Neural cell (in vitro differentiated cells): ENCODE results near the gene ATF6.

Experiments
- EP300 ChIP-seq: fragments of 450-650 bp; conservative IDR thresholded peaks from 2 replicates; pipeline ENCODE4 v1.6.1; 2014; ENCODE audit warnings: antibody characterized with exemption, mild to moderate bottlenecking, moderate library complexity; ENCODE audit not compliant: poor library complexity, severe bottlenecking
- EZH2 ChIP-seq: fragments of 200-600, 300-800 bp; shearing (Covaris generic), sonication (generic); IDR thresholded peaks from 2 replicates; pipeline ENCODE4 v1.6.1; 2014; ENCODE audit warnings: antibody characterized with exemption, low read length, borderline replicate concordance, mild to moderate bottlenecking; ENCODE audit not compliant: insufficient read depth, poor library complexity, severe bottlenecking
- MXI1 ChIP-seq: fragments of 450-650 bp; conservative IDR thresholded peaks from 2 replicates; pipeline ENCODE4 v1.6.1; 2014; ENCODE audit warnings: antibody characterized with exemption, mild to moderate bottlenecking; ENCODE audit not compliant: poor library complexity, severe bottlenecking
- POLR2AphosphoS5 ChIP-seq: IDR thresholded peaks from 2 replicates; pipeline ENCODE4 v1.6.1; 2012
- SMC3 ChIP-seq: fragments of 450-650 bp; conservative IDR thresholded peaks from 2 replicates; pipeline ENCODE4 v1.6.1; 2014; ENCODE audit warnings: antibody characterized with exemption, mild to moderate bottlenecking, moderate library complexity; ENCODE audit not compliant: poor library complexity
- TAF1 ChIP-seq: IDR thresholded peaks from 2 replicates; pipeline ENCODE4 v1.6.1; 2012; ENCODE audit warnings: low read depth
- TF ChIP-seq, protein P1 (sequence below): fragments of 450-650 bp; IDR thresholded peaks from 2 replicates; pipeline ENCODE4 v1.5.1; 2014; ENCODE audit warnings: antibody characterized with exemption, mild to moderate bottlenecking, moderate library complexity; ENCODE audit not compliant: poor library complexity, severe bottlenecking
- TF ChIP-seq, protein P2 (sequence below): IDR thresholded peaks from 2 replicates; pipeline ENCODE4 v1.6.1; 2012; ENCODE audit warnings: borderline replicate concordance

DNA sequence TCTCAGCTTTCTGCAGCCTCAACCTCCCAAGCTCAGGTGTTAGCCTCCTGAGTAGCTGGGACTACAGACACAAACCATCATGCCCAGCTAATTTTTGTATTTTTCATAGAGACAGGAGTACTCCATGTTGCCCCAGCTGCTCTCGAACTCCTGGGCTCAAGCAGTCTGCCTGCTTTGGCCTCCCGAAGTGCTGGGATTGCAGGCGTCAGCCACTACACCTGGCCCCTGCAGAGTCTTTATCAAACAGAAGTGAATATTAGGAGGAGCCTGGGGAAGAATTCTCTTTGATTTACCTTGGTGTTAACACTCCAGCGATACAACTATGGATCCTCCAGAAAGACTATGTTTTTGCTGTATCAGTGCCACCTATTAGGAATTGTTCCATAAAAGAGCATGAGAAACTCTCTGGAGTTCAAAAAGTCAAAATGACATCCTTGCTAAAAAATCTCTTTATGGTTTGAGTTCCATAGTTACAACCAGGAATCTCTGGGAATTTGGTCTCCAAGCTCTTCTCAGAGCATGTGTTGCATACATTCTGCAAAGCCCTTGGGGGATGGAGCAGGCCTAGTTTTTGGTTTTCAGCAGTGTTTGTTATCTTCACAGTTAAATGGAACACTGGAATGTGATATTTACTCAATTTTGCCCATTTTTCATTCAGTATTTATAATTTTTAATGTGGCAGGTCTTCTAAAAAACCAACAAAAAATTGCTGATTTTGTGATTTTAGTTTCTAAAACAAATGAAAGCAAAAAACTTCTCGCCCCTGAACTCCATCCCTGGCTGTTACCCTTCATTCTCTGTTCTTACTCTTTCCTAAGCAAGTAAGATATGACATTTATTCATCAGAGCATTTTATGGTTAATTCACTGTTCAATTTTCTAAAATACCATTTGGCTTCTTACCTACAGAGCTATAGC, 180.2 kb downstream of the ATF6 start:
- TF ChIP-seq, protein P1, sequence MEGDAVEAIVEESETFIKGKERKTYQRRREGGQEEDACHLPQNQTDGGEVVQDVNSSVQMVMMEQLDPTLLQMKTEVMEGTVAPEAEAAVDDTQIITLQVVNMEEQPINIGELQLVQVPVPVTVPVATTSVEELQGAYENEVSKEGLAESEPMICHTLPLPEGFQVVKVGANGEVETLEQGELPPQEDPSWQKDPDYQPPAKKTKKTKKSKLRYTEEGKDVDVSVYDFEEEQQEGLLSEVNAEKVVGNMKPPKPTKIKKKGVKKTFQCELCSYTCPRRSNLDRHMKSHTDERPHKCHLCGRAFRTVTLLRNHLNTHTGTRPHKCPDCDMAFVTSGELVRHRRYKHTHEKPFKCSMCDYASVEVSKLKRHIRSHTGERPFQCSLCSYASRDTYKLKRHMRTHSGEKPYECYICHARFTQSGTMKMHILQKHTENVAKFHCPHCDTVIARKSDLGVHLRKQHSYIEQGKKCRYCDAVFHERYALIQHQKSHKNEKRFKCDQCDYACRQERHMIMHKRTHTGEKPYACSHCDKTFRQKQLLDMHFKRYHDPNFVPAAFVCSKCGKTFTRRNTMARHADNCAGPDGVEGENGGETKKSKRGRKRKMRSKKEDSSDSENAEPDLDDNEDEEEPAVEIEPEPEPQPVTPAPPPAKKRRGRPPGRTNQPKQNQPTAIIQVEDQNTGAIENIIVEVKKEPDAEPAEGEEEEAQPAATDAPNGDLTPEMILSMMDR: no peak
- TF ChIP-seq EZH2 (no peak), EP300 (no peak), POLR2AphosphoS5 (no peak), MXI1 (no peak), SMC3 (no peak), TAF1 (no peak)
- TF ChIP-seq, protein P2, sequence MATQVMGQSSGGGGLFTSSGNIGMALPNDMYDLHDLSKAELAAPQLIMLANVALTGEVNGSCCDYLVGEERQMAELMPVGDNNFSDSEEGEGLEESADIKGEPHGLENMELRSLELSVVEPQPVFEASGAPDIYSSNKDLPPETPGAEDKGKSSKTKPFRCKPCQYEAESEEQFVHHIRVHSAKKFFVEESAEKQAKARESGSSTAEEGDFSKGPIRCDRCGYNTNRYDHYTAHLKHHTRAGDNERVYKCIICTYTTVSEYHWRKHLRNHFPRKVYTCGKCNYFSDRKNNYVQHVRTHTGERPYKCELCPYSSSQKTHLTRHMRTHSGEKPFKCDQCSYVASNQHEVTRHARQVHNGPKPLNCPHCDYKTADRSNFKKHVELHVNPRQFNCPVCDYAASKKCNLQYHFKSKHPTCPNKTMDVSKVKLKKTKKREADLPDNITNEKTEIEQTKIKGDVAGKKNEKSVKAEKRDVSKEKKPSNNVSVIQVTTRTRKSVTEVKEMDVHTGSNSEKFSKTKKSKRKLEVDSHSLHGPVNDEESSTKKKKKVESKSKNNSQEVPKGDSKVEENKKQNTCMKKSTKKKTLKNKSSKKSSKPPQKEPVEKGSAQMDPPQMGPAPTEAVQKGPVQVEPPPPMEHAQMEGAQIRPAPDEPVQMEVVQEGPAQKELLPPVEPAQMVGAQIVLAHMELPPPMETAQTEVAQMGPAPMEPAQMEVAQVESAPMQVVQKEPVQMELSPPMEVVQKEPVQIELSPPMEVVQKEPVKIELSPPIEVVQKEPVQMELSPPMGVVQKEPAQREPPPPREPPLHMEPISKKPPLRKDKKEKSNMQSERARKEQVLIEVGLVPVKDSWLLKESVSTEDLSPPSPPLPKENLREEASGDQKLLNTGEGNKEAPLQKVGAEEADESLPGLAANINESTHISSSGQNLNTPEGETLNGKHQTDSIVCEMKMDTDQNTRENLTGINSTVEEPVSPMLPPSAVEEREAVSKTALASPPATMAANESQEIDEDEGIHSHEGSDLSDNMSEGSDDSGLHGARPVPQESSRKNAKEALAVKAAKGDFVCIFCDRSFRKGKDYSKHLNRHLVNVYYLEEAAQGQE: no peak
